Measurements from ENCODE around the gene FITM2.

The FITM2 gene

DNA sequence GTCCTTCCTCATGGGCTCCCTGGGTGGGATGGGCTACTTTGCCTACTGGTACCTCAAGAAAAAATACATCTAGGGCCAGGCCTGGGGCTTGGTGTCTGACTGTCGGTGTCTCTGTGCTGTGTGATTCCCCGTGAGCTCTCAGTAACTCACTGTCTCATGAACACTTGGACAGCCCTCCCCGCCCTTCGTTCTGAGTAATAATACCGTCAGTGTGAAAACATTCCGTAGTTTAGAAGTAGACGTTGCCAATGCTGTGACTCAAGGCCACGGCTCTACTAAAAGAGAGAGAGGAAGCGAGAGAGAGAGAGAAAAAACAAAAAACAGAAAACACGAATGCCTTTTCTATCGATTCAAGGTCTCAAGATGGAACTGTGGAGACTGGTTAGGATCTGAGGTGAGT lies 31.8 kb downstream of the FITM2 start:
- Histone ChIP-seq H3K36me3 (peaks cover 0 to 5% (median 0%) of the 10 kb centered on the region in 3 donors), H3K4me3 (no peak overlapping the region), H3K27ac (no peak overlapping the region), H3K27me3 (no peaks in the 10 kb centered on the region), H3K4me1 (no peaks in the 10 kb centered on the region), H3K9me3 (no peaks in the 10 kb centered on the region)
- intact Hi-C loops (cut with DNase I; ENCODE audit: low total_unique reads) = no loop called here
- TF ChIP-seq, protein P1, sequence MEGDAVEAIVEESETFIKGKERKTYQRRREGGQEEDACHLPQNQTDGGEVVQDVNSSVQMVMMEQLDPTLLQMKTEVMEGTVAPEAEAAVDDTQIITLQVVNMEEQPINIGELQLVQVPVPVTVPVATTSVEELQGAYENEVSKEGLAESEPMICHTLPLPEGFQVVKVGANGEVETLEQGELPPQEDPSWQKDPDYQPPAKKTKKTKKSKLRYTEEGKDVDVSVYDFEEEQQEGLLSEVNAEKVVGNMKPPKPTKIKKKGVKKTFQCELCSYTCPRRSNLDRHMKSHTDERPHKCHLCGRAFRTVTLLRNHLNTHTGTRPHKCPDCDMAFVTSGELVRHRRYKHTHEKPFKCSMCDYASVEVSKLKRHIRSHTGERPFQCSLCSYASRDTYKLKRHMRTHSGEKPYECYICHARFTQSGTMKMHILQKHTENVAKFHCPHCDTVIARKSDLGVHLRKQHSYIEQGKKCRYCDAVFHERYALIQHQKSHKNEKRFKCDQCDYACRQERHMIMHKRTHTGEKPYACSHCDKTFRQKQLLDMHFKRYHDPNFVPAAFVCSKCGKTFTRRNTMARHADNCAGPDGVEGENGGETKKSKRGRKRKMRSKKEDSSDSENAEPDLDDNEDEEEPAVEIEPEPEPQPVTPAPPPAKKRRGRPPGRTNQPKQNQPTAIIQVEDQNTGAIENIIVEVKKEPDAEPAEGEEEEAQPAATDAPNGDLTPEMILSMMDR (IDR thresholded peaks at IDR 0.05) = no peak
- no peak for DNase-seq

DNA sequence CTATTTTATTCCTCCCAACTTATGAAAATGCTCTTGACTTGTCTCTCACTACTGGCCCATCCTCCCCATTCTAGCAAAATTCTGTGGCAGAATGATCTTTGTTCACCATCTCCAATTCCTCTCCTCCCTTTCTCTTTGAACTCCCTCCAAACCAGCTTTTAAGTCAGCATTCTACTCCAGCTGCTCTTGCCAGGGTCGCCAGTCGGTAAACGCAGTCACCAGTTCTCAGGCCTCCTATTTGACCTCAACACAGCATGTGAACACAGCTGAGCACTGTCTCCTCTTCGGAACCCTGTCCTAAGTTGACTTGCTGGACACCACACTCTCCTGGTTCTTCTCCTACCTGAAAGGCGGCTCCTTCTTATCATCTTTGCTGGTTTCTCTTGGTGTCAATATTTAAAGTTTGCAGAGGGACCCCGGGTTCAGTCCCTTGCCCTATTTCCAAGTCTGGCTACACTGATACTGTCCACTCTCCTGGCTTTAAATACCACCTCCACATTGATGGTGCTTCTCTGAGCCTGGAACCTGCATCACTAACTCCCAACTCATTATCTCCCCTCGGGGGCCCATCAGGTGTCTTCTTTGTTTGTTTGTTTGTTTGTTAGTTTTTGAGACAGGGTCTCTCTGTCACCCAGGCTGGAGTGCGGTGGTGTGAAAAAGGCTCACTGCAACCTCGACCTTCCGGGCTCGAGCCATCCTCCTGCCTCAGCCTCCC lies 36.5 kb downstream of the FITM2 start:
- DNase-seq = no peak
- intact Hi-C loops (cut with DNase I; ENCODE audit: low total_unique reads) = no loop called here
- TF ChIP-seq, protein P1 (IDR thresholded peaks at IDR 0.05) = no peak
- Histone ChIP-seq H3K27me3 (no peaks in the 10 kb centered on the region), H3K36me3 (peaks cover 9 to 18% (median 13%) of the 10 kb centered on the region in 3 donors), H3K27ac (no peak overlapping the region), H3K4me1 (no peaks in the 10 kb centered on the region), H3K4me3 (no peak overlapping the region), H3K9me3 (no peaks in the 10 kb centered on the region)

DNA sequence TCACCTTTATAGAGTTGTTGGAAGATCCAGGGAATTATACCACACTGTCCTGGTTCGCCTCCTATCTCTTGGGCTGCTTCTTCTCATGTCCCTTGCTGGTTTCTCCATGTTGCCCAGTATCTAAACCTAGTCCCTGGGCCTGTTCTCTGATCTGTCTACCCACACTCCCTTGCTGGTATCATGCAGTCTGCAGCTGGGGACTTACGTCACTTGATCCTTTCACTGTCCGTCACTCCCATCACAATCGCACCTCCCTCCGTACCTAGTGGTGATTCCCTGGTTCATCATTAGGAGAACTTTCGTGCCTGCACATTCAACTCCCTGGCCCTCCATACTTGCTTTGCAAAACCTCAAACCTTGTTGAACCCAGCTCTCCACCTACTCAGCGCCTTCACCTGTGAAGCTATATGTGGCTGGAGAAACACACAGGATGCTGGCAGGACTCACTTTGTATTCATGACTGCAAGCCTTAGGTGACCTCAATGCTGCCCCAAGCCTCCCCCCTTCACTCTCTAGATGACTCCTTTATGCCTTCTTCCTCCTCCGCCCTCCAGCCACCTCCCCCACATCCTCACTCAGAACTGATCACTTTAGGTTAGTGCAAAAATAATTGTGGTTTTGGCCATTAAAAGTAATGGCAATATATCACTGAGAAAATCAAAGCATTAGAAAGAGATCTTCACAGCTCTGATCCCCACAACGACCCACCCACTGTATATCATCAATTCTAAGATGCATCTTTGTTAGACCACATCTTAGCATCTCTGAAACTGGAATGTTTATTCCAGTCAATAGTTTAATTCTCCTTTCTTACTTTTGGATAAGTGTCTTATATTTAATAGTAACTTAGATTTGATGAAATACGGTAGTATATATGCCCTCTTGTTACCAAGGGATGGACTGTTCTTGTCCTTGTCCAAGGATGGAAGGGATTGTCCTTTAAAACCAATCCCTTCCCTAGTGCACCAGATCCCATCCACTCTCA lies 37.5 kb downstream of the FITM2 start:
- no peak for DNase-seq
- Histone ChIP-seq H3K4me3 (no peak overlapping the region), H3K27ac (no peak overlapping the region), H3K4me1 (no peaks in the 10 kb centered on the region), H3K27me3 (no peaks in the 10 kb centered on the region), H3K9me3 (no peaks in the 10 kb centered on the region), H3K36me3 (peaks cover 9 to 16% (median 12%) of the 10 kb centered on the region in 3 donors)
- TF ChIP-seq, protein P1 (IDR thresholded peaks at IDR 0.05) = no peak
- intact Hi-C loops (cut with DNase I; ENCODE audit: low total_unique reads) = no loop called here

DNA sequence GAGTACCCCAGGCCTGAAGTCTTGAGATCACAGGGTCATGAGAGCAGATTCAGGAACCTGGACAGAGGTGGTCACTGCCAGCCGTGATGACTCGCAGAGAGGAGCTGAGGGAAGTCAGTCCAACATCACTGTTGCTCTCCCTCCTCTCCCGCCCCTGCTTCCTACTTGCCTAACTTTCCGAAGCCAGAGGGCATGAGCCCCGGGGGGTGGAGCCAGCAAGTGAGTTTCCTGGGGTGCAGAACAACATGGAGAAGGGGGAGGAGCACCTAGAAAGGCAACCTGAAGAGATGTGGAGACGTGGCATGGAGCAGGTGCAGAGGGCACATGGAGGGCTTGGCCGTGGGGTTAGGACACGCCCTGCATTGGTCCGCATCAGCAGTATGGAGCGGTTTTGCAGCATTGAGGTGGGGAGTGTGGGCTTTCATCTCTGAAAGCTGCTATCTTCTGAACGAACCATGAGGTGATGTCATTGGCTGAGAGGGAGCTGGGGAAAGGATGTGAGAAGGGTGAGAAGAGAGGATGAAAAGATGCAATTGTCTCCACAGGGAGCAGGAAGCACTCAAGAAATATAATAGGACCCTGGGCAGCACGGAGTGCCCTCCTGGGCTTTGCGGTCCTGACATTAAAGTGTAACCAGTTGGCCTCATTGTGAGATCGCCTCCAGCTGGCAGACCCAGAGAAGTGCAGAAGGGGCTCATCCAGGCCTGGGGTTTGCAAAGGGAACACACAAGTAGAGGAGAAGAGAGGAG lies 38.9 kb downstream of the FITM2 start:
- Histone ChIP-seq H3K27ac (no peak overlapping the region), H3K4me3 (no peak overlapping the region), H3K9me3 (no peaks in the 10 kb centered on the region), H3K36me3 (peaks cover 9 to 16% (median 12%) of the 10 kb centered on the region in 3 donors), H3K27me3 (no peaks in the 10 kb centered on the region), H3K4me1 (no peaks in the 10 kb centered on the region)
- DNase-seq = no peak
- intact Hi-C loops (cut with DNase I; ENCODE audit: low total_unique reads) = no loop called here
- TF ChIP-seq, protein P1 (IDR thresholded peaks at IDR 0.05) = no peak

DNA sequence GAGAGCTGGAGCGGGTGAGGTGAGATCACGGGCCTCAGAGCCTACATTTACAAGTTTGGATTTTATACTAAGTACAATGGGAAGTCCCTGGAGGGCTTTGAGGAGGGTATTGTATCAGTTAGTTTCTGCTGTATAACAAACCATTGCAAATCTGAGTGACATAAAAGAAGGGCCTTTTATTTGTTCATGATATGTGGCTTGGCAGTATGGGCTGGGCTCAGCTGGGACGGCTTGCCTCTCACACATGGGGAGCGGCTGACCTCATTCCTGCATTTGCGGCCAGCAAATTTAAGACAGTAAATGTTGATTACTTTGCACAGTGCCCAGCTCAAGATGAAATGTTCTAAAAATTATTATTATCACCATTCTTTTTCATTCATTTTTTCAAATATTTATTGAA lies 42.2 kb downstream of the FITM2 start:
- intact Hi-C loops (cut with DNase I; ENCODE audit: low total_unique reads) = no loop called here
- Histone ChIP-seq H3K9me3 (no peaks in the 10 kb centered on the region), H3K27ac (no peak overlapping the region), H3K4me1 (no peaks in the 10 kb centered on the region), H3K36me3 (peaks cover 9 to 16% (median 12%) of the 10 kb centered on the region in 3 donors), H3K27me3 (no peaks in the 10 kb centered on the region), H3K4me3 (no peak overlapping the region)
- no peak for DNase-seq
- TF ChIP-seq, protein P1 (IDR thresholded peaks at IDR 0.05) = no peak

Measured in tibial artery (tissue), 4 donors.